Tongue (tissue), 2 donors: ENCODE measurements around the gene ZNF816. TPM values are rescaled to one million over a fixed set of nuclear protein-coding genes. Genes with fewer than 3 reads are reported as not detected.
A peak's percentile ranks its signal among the peaks of the same experiment; 100 is the strongest.
"Not testable (repeated sequence)": the region's sequence is repeated elsewhere in the genome, so short reads cannot be mapped to it uniquely, and the experiment has no call there.

Experiments
- DNase-seq: peaks from one replicate; pipeline ENCODE4 v3.0.0-alpha.2; 2015
- total RNA-seq: library from RNA; depleted of rRNA; stranded (reverse); fragments of >200 nt; gene quantifications from one replicate; pipeline ENCODE4 v1.2.3, GENCODE V29; 2014

The ZNF816 gene
- total RNA-seq, 1 donor from 2014 or later, result 11.7 TPM

DNA sequence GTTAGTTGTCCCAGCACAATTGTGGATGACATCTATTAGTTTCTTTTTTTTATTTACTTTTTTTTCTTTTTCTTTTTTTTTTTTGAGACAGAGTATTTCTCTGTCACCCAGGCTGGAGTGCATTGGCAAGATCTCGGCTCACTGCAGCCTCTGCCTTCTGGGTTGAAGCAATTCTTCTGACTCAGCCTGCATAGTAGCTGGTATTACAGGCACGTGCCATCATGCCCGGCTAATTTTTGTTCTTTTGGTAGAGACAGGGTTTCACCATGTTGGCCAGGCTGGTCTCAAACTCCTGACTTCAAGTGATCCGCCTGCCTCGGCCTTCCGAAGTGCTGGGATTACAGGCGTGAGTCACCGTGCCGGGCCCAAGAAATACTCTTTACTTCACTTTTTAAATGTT is 38.0 kb downstream of the ZNF816 start:
- DNase-seq, result not testable (repeated sequence)

DNA sequence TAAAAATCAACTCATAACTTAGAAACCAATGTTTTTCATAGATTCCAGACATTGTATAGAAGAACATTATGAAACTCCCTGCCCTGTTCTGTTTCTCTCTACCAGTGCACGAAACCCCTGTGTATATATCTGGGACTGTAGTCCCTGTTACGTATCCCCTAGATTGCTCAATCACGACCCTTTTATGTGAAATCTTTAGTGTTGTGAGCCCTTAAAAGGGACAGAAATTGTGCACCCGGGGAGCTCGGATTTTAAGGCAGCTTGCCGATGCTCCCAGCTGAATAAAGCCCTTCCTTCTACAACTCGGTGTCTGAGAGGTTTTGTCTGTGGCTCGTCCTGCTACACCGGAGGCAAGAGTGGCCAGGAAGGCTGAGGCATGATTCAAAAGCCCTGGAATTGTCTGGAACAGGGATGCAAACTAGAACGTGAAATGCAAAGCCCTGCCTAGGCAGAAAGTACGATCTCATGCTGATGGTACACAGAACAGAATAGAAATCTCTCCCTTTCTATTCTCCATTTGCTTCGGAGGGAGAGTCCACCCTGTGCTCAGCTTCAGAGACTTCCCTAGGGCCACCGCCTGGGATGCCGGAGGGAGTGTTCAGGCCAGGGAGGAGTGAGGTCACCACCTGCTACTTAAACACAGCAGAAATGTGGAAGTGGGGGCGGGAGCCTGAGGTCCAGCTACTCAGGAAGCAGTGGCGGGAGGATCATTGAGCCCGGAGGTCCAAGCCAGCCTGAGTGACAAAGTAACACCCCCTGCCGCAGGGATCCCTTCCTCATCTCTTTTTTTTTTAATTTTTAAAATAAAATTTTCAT is 38.7 kb downstream of the ZNF816 start:
- no peak for DNase-seq

DNA sequence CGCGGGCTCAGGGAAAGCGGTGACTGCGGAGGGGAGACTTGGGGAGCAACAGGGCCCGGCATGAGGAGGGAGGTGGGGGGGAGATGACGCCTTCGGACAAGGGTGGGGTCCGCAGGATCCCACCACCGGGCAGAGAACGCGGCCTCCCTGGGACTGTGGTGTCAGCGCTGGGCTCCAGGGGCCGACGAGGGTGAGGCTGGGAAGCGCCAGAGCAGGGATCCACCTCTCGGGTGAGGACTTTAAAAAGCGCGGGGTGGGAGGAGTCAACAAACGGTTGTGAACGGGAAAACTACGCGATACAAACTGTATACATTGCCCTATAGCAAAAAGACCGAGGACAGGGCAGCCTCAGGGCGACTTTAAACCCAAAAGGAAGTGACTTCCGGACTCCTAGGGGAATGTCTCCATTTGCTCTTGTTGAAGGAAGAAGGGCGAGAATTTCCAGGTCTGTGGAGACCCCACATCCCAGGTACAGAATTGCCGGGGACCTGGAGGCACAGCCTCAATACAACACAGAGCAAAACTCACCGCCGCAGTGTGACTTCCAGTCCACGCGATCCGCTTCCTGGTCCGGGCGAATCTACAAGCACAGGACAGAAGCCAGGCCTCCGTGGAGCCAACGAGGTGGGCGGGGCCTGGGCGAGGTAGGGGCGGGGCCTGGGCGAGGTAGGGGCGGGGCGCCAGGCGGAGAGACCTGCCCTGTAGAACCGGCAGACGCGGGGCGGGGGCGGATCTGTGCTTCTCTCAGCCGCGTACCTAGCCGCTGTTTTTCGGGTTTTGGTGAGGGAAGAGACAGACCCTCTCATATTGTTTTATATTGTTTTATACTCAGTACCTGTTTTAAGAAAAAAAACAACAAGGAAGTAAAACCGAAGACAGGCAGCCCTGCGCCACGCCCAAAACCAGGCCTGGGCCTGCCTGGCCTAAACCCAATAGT is 39.6 kb downstream of the ZNF816 start, which contains the start of gene ZNF888:
TSS of gene ZNF888 (minus strand) at position 588 of the 937 bp plus-strand sequence. CDS start 5,555 bp downstream, outside the sequence.
- DNase-seq, result peak; percentile 91

DNA sequence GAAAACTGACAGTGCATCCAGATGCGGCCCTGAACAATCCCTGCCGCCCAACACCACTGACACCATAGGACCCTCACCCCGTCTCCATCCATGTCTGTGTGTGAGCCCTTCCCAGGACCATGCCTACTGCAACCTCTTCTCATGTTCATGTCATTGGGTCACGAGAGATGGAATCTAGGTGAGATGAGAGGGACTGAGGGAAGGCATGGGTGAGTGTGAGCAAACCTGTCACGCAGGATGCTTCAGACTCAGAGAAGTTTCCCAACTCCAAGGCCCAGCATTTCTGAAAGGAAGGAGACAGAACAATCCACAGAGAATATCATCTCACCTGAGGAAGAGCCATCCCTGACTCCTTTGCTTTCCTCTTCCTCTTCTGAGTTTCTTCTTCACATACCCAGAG is 45.1 kb downstream of the ZNF816 start:
- no peak for DNase-seq

DNA sequence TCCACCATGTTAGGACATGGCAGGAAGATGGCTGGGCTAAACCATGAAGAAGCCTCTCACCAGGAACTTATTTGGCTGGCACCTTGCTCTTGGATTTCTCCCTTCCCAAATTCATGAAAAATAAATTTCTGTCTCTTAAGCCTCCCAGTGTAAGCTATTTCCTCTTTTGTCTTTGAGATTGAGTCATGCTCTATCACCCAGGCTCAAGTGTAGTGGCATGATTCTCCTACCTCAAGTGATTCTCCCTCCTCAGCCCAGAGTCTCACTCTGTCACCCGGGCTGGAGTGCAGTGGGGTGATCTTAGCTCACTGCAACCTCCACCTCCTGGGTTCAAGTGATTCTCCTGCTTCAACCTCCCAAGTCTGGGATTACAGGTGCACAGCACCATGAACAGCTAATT is 52.0 kb downstream of the ZNF816 start:
- no peak for DNase-seq

DNA sequence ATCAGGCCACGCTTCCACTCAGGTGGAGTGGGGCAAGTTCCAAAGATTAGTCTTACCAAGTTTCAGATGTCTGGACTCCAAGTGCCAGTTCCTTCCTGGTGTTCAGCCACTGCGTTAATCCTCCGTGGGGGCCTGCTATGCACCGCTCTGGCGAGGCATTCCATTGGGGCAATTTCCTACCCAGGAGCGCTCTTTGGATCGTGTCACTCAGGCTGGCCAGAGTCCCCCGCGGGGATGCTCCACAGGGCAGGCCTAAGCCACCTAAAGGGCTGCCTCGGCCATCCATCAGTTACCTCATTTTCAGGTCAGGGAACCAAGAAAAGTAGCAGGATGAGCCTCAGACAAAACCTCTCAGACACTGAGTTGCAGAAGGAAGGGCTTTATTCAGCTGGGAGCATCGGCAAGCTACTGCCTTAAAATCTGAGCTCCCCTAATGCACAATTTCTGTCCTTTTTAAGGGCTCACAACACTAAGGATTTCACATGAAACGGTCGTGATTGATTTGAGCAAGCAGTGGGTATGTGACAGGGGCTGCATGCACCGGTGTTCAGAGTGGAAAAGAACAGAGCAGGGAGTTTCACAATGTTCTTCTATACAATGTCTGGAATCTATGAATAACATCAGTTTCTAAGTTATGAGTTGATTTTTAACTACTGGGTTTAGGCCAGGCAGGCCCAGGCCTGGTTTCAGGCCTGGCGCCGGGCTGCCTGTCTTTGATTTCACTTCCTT is 58.5 kb downstream of the ZNF816 start:
- not testable (repeated sequence) for DNase-seq

DNA sequence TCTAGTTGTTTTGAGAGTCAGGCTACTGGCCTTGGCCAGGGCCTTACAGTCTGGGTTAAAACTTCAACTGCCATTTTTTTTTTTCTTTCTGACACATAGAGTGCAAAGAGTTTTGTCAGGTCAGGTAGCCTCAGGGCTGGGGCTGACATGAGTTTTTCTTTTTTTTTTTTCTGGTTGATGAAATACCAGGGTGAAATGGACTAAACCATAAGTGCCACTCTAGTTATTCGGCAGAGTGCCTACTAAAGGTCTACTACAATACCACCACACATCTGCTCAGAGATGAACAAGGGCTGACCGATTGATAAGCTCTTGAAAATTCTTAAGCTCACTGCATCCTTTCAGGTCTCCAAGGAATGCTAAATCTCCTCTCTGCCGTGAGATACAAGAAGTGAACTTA is 60.8 kb downstream of the ZNF816 start:
- DNase-seq, result no peak

Other genes starting within 250 kb of the ZNF816 start
- 14.7 TPM for gene ZNF611, start 227.8 kb downstream of the ZNF816 start, total RNA-seq
- gene ZNF600, start 176.1 kb downstream of the ZNF816 start, total RNA-seq, result 6.4 TPM
- gene ZNF28, start 141.2 kb downstream of the ZNF816 start, total RNA-seq, result 19.9 TPM
- 35.1 TPM for gene ZNF468, start 105.3 kb downstream of the ZNF816 start, total RNA-seq
- gene ZNF320, start 65.2 kb downstream of the ZNF816 start, total RNA-seq, result 27.7 TPM
- gene ZNF888, start 39.5 kb downstream of the ZNF816 start, total RNA-seq, result 5.5 TPM
- gene ERVV-1, start 51.0 kb upstream of the ZNF816 start, total RNA-seq, result not detected
- not detected for gene ERVV-2, start 81.9 kb upstream of the ZNF816 start, total RNA-seq
- 57.2 TPM for gene ZNF160, start 140.5 kb upstream of the ZNF816 start, total RNA-seq
- 10.3 TPM for gene ZNF415, start 170.0 kb upstream of the ZNF816 start, total RNA-seq
- gene ZNF347, start 196.2 kb upstream of the ZNF816 start, total RNA-seq, result 8.9 TPM
- 3.9 TPM for gene ZNF665, start 230.5 kb upstream of the ZNF816 start, total RNA-seq